ENCODE results near the gene SCARF2.
"Not testable (repeated sequence)": the region's sequence is repeated elsewhere in the genome, so short reads cannot be mapped to it uniquely, and the experiment has no call there.

DNA sequence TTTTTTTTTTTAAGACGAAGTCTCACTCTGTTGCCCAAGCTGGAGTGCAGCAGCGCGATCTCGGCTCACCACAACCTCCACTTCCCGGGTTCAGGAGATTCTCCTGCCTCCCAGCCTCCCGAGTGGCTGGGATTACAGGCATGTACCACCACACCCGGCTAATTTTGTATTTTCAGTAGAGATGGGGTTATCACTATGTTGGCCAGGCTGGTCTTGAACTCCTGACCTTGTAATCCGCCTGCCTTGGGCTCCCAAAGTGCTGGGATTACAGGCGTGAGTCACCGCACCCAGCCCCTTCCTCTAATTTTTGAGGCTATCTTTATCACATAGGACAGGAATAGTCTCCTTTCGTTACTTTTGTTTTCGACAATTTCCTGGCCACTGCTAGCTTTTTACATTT lies 37.9 kb upstream of the SCARF2 start:
- TF ChIP-seq POLR2A, POLR2AphosphoS5 (IDR thresholded peaks at IDR 0.05; ENCODE audit: low read depth, low read length): not testable (repeated sequence)
